GM03348 (cell line): ENCODE results near the gene CLCN2.

ENCODE experiments used
- DNase-seq: peaks from one replicate; pipeline ENCODE4 v3.0.0; 2012; ENCODE audit warnings: low spot score

The CLCN2 gene

DNA sequence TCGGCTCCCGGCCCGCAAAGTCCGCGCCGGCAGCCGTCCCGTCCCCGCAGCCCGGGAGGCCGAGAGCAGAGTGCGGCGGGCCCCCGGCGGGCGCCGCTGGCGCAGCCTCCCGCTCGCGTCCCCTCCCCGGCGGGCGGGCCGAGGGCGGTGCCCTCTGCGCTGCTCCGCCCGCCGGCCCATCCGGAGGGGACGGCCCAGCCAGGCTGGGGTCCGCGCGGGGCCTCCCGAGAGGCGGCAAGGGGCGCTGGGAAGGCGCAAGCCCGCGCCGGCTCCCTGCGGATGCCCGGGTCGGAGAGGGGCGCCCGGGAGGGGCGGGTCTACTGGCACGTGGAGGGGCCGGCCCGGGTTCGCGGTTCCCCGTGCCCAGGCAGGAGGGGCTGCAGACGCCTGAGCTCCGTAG is at the start of gene CLCN2, which contains the start of gene POLR2H:
Gene CLCN2, minus strand, starts transcription at position 74 of the 400 bp plus-strand sequence. CDS start 126 bp downstream, outside the sequence.
Gene POLR2H, plus strand, starts transcription at position 179 of the 400 bp plus-strand sequence. CDS start 1,783 bp downstream, outside the sequence.
- DNase-seq: peak; percentile 91

- no peak for DNase-seq
Observed at GRCh38 chr3:184409946-184410500, 48.6 kb upstream of the CLCN2 start.

DNA sequence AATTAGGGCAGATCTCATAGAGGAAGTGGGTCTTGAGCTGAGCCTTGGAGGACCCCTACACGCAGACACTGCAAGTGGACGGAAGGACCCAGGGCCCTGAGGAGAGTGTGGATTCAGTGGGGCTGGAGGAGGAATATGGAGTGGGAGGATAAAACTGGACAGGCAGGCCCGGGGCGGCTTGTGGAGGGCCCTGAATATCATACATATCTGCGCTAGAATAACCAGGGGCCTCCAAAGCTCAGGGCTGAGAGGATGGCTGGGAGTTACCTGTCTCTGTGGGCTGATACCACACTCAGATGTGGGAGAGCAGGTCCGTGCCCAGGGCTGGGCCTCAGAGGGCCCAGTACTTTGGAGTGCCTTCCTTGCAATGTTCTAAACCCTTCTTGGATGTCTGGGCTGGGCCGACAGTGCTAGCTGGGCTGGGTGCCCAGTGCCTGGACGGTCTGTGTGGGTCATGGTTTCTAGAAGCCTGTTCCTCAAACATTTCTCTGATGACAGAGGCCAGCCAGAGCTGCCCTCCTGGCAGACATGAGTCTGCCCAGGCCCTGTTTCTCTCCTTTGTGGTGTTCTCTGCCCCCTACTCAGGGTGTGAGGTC is 48.0 kb upstream of the CLCN2 start:
- no peak for DNase-seq

DNA sequence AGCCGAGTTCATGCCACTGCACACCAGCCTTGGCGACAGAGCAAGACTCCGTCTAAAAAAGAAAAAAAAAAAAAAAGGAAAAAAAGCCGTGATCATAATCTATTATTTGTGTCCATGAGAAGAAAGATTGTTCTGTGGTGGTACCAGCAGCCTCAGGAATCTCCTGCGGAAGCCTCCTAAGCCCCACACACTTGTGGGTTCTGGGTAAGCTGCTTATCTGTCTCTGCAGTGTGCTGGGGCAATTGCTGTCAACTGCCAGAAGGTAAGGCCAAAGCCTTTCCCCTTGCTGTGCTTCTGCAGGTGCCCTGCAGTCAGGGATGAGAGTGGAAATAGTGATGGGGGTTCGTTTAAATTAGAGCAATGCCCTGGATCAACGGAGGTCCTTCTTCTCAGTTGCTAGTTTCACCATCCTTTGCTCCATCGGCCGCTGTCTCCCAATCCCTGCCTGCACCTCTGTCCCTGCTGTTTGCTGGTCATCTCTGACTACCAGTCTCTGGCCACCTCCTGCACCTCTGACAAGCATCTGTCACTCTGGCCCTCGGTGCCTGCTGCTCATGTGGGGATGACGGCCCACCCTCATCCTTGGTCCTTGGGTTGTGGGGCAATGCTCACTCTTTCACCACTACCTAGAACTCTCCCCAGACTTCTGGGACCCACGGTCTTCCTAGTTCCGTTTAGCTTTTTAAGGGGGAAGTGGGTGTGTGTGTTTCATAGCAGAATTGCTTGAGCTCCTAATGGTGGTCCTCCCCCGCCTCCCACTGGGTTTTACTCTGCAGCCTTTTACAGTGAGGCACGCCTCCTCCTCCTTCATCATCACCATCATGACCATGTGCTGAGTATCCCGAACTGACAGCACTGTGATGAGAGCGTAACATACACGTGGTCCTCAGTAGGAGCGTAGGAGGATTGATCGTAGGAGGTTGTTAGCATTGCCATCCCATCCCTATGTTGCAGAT is 43.9 kb upstream of the CLCN2 start:
- no peak for DNase-seq

- peak; percentile 91 for DNase-seq
Observed at GRCh38 chr3:184399410-184399809, 38.0 kb upstream of the CLCN2 start.

GRCh38 chr3:184395320-184395660 is 33.9 kb upstream of the CLCN2 start:
- no peak for DNase-seq

DNA sequence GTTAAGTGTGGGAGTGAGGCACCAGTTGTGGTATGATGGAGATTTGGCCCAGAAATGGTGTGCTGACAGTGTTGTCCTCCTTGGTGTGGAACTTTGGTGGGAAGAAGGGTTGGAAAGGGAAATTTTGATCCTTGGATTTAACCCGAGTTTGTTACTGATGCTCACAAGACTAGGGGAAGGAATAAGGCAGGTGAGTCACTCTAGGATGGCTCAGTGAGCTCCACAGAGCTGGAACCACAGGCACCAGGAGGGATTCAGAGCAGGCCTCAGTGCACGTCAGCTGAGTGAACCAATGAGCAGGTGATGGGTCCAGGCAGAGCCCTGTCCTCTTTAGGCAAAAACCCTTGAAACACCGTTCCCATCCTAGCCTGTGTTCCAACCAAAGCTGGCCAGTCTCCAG is 29.9 kb upstream of the CLCN2 start:
- DNase-seq: no peak

- DNase-seq: no peak
Observed at GRCh38 chr3:184389935-184390528, 28.6 kb upstream of the CLCN2 start.

DNA sequence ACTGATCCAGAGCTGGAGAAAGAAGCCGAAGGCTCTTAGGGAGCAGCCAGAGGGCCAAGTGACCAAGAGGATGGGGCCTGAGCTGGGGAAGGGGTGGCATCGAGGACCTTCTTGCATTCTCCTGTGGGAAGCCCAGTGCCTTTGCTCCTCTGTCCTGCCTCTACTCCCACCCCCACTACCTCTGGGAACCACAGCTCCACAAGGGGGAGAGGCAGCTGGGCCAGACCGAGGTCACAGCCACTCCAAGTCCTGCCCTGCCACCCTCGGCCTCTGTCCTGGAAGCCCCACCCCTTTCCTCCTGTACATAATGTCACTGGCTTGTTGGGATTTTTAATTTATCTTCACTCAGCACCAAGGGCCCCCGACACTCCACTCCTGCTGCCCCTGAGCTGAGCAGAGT is 28.0 kb upstream of the CLCN2 start:
- DNase-seq: no peak

DNA sequence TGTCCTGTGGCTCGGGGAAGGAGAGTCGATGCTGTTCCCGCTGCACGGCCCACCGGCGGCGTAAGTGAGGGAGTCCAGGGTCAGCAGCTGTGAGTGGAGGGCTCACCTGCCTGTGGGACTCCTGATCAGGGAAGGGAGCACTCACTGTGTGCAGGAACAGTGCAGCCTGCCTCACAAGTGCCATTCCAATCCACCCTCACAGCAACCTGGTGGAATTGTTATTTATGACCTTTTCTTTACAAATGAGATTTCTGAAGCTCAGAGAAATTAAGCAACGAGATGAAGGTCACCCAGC is 27.5 kb upstream of the CLCN2 start:
- DNase-seq: no peak

DNA sequence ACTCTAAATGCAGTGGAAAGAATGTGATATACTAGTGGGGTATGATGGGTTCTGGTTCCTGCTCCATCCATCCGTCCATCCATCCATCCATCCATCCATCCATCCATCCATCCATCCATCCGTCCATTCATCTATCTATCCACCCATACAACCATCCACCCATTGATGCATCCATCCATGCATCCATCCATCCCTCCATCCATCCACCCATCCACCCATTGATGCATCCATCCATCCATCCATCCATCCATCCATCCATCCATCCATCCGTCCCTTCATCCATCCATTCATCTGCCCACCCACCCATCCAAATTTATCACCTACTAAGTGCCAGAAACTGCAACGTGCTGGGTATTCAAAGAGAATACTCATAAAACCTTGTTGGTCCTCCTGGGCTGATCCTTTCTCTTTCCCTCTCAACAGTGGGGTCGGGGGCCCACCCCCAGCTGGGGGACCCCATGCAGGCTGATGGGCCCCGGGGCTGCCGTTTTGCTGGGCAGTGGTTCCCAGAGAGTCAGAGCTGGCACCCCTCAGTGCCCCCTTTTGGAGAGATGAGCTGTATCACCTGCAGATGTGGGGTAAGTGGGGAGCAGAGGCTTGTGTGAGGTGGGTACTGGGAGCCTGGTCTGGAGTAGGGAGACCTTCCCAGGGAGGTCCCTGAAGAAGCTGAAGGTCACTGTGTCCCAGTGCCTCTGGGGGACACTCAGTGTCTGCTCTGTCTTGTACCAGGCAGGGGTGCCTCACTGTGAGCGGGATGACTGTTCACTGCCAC is 26.9 kb upstream of the CLCN2 start:
- no peak for DNase-seq

DNA sequence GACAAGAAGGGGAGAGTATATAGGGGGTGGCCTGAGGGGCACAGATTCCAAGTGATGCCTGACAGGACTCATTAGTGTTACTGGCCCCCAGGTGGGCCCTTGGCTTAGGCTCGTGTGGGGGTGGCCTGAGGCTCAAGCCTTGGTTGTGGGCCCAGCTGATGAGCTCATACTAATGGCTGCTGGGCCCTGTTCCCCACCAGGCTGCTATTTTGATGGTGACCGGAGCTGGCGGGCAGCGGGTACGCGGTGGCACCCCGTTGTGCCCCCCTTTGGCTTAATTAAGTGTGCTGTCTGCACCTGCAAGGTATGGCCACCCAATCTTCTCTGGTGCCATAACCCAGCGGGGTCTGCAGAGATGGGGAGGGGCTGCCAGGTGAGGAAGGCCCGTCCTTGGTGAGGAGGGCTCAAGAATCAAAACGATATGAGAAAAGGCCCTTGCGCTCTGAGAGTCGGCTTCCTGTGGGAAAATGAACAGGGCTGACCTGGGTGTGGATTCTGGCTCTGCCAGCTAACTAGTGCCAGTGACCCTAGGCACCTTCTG is 25.8 kb upstream of the CLCN2 start:
- no peak for DNase-seq

- no peak for DNase-seq
Observed at GRCh38 chr3:184386047-184386806, 24.8 kb upstream of the CLCN2 start.

DNA sequence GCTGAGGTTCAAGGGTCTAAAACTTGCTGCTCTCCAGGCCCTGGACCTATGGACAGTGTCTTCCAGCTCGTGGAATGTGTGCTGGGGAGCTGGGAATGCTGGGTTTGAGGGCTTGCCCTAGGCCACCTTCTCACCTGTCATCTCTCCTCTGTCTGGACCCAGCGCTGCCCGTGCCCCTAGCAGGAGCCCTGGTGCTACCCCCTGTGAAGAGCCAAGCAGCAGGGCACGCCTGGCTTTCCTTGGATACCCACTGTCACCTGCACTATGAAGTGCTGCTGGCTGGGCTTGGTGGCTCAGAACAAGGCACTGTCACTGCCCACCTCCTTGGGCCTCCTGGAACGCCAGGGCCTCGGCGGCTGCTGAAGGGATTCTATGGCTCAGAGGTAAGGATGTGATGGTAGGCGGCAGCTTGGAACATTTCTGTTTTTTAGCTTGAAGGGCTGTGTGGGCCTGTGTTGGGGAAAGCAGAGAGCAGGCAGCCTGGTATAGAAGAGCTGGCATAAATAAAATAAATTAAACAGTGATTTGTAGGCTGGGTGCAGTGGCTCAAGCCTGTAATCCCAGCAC is 23.5 kb upstream of the CLCN2 start:
- DNase-seq: no peak

- no peak for DNase-seq
Observed at GRCh38 chr3:184384342-184384741, 22.9 kb upstream of the CLCN2 start.

GRCh38 chr3:184383033-184383740 is 21.8 kb upstream of the CLCN2 start:
- no peak for DNase-seq

DNA sequence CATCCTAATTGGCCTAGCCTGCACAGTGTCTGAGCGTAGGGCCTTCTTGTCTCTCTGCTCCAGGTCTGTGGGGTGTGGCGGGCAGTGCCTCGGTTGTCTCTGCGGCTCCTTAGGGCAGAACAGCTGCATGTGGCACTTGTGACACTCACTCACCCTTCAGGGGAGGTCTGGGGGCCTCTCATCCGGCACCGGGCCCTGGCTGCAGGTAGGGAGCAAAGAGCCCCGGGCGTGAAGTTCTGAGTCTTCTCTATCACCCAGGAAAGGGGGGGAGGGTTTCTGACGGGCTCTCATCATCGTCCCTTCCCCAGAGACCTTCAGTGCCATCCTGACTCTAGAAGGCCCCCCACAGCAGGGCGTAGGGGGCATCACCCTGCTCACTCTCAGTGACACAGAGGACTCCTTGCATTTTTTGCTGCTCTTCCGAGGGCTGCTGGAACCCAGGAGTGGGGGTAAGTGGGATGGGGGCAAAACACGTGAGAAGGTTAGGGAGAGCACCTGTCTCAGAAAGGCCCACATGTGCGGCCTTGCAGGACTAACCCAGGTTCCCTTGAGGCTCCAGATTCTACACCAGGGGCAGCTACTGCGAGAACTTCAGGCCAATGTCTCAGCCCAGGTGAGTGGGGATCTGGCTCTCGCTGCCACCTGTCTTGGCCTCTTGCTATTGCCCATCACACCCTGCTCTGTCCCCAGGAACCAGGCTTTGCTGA is 21.1 kb upstream of the CLCN2 start:
- no peak for DNase-seq

DNA sequence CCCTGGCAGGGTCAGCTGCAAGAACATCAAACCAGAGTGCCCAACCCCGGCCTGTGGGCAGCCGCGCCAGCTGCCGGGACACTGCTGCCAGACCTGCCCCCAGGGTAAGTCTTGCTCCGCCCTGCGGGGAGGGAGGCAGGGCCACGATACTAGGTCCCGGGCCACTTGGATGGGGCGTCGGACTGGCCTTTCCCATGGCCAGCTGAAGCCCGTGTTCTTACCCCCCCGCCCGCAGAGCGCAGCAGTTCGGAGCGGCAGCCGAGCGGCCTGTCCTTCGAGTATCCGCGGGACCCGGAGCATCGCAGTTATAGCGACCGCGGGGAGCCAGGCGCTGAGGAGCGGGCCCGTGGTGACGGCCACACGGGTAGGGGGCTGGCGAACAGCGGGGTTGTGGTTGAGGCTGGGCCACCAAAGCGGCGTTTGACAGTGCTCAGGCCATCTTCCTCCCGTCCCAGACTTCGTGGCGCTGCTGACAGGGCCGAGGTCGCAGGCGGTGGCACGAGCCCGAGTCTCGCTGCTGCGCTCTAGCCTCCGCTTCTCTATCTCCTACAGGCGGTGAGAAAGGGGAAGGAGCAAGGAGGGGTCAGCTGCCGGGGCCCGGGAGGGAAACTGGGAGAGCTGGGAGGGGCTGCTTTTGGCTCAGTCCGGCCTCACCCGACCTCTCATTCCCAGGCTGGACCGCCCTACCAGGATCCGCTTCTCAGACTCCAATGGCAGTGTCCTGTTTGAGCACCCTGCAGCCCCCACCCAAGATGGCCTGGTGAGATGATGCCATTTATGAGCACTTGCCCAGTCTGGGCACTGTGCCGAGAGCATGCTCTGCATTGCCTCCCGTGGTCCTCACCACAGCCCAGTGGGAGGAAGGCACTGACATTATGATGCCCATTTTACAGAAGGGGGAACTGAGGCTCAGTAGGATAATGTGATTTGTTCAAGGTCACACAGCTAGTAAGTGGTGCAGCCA is 20.1 kb upstream of the CLCN2 start:
- peak; percentile 33 for DNase-seq
